HepG2 (cell line): ENCODE measurements around the gene CDC42EP4. TPM values are rescaled to one million over a fixed set of nuclear protein-coding genes. Genes with fewer than 3 reads are reported as not detected.

Experiments
- MBNL3 ChIP-seq: fragments of 250-450 bp; sonication (Bioruptor Pico); conservative IDR thresholded peaks from 2 replicates; pipeline ENCODE4 v1.8.0; 2022; ENCODE audit warnings: mild to moderate bottlenecking, inconsistent platforms
- NKX3-1 ChIP-seq: sonication (generic); formaldehyde crosslinking; IDR thresholded peaks from 2 replicates; pipeline ENCODE4 v1.5.0; 2020; ENCODE audit warnings: missing genetic modification reagents
- SMAD3 ChIP-seq: sonication (generic); formaldehyde crosslinking; IDR thresholded peaks from 2 replicates; pipeline ENCODE4 v1.4.0; 2020; ENCODE audit warnings: missing genetic modification reagents
- polyA plus RNA-seq, 8 experiments: library from polyadenylated mRNA; depleted of rRNA in 3 of 8; stranded (reverse) in 7 of 8; unstranded in 1 of 8; fragments of >200 nt; fragmentation: Illumina TruSeq in 4 of 8; extraction: Trizol in 4 of 8; gene quantifications; 2 replicates each; pipeline versions ENCODE4 v1.2.1 to v1.2.3, GENCODE V29; 2011 to 2016; ENCODE audit warnings: low read depth in 4 of 8, missing spikeins in 1 of 8, mixed read lengths in 1 of 8; ENCODE audit not compliant: insufficient read depth in 1 of 8
- total RNA-seq, 5 experiments: library from RNA; depleted of rRNA; stranded (reverse); fragments of >200 nt; fragmentation: Illumina TruSeq; extraction: Trizol; gene quantifications; 2 replicates each; pipeline ENCODE4 v1.2.3, GENCODE V29; 2016; ENCODE audit warnings: low read depth in 1 of 5
- TF ChIP-seq, protein P1 (sequence below): sonication (generic); formaldehyde crosslinking; IDR thresholded peaks from 2 replicates; pipeline ENCODE4 v1.9.0; 2021; ENCODE audit warnings: mild to moderate bottlenecking, missing genetic modification reagents
- TF ChIP-seq, protein P2 (sequence below): sonication (generic); formaldehyde crosslinking; IDR thresholded peaks from 2 replicates; pipeline ENCODE4 v1.4.0; 2020; ENCODE audit warnings: missing genetic modification reagents, mild to moderate bottlenecking, borderline replicate concordance

Gene CDC42EP4
- total and polyA plus RNA-seq, 2 of the 13 experiments (the other 11 are each of a cell fraction or from before 2014, with no cell fraction given), result 19.0 to 54.0 TPM

DNA sequence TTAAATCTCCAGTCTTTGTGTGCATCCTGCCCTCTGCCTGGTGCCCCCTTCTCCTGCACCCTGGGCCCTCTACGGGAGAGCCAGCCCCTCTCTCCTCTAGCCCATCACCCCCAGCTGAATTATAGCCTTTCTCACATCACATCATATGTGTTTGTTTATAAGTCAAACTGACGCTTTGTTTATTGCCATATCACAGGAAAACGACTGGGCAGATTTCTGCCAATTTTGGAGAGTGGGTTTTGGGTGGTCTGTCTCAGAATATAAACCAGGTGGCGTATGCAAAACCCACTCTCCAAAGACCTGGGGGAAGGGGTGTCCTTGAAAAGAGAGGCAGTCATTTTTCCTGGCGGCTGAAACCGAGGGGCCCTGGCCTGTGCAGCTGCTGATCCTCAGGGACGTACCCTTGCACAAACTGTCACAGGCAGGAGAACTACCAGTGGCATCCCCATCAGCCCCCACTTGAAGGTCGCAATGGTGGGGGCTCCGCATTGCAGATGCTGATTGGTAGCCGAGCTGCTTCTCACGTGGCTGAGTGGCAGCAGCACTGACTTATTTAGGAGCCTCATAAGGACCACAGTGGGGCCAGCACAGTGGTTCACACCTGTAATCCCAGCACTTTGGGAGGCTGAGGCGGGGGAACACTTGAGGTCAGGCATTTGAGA, 34.8 kb upstream of the CDC42EP4 start (continued):
- TF ChIP-seq, protein P1, sequence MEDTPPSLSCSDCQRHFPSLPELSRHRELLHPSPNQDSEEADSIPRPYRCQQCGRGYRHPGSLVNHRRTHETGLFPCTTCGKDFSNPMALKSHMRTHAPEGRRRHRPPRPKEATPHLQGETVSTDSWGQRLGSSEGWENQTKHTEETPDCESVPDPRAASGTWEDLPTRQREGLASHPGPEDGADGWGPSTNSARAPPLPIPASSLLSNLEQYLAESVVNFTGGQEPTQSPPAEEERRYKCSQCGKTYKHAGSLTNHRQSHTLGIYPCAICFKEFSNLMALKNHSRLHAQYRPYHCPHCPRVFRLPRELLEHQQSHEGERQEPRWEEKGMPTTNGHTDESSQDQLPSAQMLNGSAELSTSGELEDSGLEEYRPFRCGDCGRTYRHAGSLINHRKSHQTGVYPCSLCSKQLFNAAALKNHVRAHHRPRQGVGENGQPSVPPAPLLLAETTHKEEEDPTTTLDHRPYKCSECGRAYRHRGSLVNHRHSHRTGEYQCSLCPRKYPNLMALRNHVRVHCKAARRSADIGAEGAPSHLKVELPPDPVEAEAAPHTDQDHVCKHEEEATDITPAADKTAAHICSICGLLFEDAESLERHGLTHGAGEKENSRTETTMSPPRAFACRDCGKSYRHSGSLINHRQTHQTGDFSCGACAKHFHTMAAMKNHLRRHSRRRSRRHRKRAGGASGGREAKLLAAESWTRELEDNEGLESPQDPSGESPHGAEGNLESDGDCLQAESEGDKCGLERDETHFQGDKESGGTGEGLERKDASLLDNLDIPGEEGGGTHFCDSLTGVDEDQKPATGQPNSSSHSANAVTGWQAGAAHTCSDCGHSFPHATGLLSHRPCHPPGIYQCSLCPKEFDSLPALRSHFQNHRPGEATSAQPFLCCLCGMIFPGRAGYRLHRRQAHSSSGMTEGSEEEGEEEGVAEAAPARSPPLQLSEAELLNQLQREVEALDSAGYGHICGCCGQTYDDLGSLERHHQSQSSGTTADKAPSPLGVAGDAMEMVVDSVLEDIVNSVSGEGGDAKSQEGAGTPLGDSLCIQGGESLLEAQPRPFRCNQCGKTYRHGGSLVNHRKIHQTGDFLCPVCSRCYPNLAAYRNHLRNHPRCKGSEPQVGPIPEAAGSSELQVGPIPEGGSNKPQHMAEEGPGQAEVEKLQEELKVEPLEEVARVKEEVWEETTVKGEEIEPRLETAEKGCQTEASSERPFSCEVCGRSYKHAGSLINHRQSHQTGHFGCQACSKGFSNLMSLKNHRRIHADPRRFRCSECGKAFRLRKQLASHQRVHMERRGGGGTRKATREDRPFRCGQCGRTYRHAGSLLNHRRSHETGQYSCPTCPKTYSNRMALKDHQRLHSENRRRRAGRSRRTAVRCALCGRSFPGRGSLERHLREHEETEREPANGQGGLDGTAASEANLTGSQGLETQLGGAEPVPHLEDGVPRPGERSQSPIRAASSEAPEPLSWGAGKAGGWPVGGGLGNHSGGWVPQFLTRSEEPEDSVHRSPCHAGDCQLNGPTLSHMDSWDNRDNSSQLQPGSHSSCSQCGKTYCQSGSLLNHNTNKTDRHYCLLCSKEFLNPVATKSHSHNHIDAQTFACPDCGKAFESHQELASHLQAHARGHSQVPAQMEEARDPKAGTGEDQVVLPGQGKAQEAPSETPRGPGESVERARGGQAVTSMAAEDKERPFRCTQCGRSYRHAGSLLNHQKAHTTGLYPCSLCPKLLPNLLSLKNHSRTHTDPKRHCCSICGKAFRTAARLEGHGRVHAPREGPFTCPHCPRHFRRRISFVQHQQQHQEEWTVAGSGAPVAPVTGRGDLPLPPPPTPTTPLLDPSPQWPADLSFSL, result no peak
- no peak for TF ChIP-seq SMAD3
- TF ChIP-seq, protein P2, sequence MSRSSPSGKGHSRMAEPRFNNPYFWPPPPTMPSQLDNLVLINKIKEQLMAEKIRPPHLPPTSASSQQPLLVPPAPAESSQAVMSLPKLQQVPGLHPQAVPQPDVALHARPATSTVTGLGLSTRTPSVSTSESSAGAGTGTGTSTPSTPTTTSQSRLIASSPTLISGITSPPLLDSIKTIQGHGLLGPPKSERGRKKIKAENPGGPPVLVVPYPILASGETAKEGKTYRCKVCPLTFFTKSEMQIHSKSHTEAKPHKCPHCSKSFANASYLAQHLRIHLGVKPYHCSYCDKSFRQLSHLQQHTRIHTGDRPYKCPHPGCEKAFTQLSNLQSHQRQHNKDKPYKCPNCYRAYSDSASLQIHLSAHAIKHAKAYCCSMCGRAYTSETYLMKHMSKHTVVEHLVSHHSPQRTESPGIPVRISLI (CRISPR knock-in tag), result no peak
- no peak for TF ChIP-seq NKX3-1 (CRISPR knock-in tag)
- no peak for TF ChIP-seq MBNL3 (CRISPR knock-in tag)
